Panc1 (cell line): ENCODE results near the gene WASHC3.

Experiments used
- CTCF ChIP-seq: fragments of 450-650 bp; IDR thresholded peaks from 2 replicates; pipeline ENCODE4 v1.5.1; 2017; ENCODE audit warnings: mild to moderate bottlenecking
- POLR2AphosphoS5 ChIP-seq: IDR thresholded peaks from 2 replicates; pipeline ENCODE4 v1.6.1; 2012; ENCODE audit warnings: mild to moderate bottlenecking, low read depth, low read length, moderate library complexity
- REST ChIP-seq, 2 experiments: IDR thresholded peaks; 2 replicates each; pipeline ENCODE4 v1.6.1; 2011 to 2012; ENCODE audit warnings: low read depth in 2 of 2, control low read depth in 1 of 2, low read length in 1 of 2, mild to moderate bottlenecking in 1 of 2, moderate library complexity in 1 of 2; ENCODE audit not compliant: insufficient read depth in 1 of 2
- SIN3A ChIP-seq: IDR thresholded peaks from 2 replicates; pipeline ENCODE4 v1.6.1; 2012; ENCODE audit warnings: low read depth, mild to moderate bottlenecking, low read length, moderate library complexity, borderline replicate concordance; ENCODE audit not compliant: insufficient read depth
- TCF7L2 ChIP-seq: IDR thresholded peaks from 2 replicates; pipeline ENCODE4 v1.6.1; 2011; ENCODE audit warnings: mild to moderate bottlenecking, low read depth, low read length, inconsistent platforms

- TF ChIP-seq CTCF, result no peak
- no peak for TF ChIP-seq REST (IDR thresholded peaks at IDR 0.05; ENCODE audit: insufficient read depth in 1 of 2, low read depth in 2 of 2, low read length in 1 of 2)
- TF ChIP-seq POLR2AphosphoS5, result no peak
- TF ChIP-seq TCF7L2, result no peak
- TF ChIP-seq SIN3A, result no peak
These were observed 53.1 kb downstream of the WASHC3 start for GRCh38 chr12:102008615-102009126.
